ENCODE results near the gene TATDN2.
A peak's percentile ranks its signal among the peaks of the same experiment; 100 is the strongest.
"Not testable (repeated sequence)": the region's sequence is repeated elsewhere in the genome, so short reads cannot be mapped to it uniquely, and the experiment has no call there.

The TATDN2 gene

DNA sequence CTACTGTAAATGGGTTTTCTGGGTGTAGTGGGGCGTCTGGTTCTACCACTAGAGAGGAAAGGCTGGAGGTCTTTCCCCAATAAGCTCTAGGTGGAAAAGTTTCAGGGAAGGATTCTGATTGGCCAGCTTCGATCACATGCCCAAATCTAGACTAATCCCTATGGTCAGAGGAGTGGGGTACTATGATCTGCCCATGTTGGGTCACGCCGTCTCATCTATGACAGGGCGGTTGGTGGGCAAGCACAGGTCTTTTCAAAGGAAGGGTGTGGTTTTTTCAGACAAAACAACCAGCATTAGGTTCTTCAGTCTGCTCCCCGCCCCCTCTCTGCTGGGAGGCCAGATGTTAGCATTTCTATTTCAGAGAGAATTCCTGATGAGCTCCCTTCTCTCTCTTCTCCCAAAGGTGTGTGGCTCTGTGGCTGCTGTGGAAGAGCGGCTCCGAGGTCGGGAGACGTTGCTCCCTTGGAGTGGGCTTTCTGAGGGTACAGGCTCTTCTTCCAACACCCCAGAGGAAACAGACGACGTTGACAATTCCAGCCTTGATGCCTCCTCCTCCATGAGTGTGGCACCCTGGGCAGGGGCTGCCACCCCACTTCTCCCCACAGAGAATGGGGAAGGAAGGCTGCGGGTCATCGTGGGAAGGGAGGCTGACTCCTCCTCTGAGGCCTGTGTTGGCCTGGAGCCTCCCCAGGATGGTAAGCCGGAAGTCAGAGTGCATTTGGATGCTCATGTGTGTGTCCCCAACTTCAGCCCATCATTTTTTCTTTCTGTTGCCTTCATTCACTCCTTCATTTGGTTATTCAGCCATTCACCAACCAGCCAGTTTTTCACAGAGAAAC lies 9.7 kb upstream of the TATDN2 start:
- DNase-seq: no peak

DNA sequence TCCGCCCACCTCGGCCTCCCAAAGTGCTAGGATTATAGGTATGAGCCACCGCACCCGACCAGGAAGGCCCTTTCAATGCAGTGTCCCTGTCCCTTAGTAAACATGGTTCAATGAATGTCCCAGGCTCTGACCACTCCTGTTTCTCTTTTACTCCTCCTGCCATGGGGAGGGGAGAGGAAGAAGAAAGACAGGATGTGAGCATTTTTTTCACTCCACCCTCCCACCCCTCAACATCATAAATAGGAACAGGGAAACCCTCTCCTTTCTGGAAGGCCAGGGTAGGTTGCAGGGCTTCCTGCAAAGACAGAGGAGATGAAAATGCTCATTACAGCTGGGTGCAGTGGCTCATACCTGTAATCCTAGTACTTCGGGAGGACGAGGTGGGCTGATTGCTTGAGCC lies 7.5 kb upstream of the TATDN2 start:
- DNase-seq: no peak

- peak; percentile 72 for DNase-seq
Measured at GRCh38 chr3:10242182-10243065, 5.8 kb upstream of the TATDN2 start.

GRCh38 chr3:10244009-10244408 lies 4.2 kb upstream of the TATDN2 start:
- DNase-seq: no peak

- DNase-seq: no peak
Measured at GRCh38 chr3:10245081-10245712, 3.1 kb upstream of the TATDN2 start.

DNA sequence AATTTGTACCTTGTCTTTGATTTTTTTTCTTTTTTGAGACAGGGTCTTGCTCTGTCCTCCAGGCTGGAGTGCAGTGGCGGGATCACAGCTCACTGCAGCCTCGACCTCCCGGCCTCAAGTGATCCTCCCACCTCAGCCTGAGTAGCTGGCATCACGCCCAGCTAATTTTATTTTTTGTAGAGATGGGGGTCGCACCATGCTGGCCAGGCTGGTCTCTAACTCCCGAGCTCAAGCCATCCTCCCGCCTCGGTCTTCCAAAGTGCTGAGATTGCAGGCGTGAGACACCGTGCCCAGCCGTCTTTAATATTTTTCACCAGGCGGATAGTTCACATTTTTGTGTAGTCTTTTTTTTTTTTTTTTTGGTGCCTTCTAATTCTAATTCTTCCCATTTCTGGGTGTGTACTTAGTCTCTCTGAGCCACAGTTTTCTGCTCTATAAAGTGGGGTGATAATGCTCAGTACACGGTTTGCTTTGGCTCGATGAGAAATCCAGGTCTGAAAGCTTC lies 528 bp upstream of the TATDN2 start:
- DNase-seq: no peak

- peak; percentile 26 for DNase-seq
Measured at GRCh38 chr3:10248984-10249748, 907 bp downstream of the TATDN2 start.

DNA sequence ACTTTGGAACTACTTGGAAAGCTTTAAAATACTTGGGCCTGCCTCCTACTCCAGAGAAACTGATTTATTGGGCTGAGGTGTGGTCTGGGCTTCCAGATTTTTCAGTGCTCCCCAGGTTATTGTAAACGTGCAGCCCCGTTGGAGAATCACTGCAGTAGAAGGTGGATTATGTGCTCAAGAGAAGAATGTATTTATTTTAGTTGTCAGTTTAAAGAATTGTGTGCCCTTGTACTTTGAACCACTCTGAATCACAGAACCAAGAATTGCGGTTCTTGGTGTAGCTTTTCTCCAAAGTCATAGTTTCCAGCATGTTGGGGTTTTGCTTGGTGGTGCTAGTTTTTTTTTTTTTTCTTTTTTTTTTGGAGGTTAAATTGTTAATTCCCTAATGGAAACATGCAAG lies 1.6 kb downstream of the TATDN2 start:
- DNase-seq: no peak

DNA sequence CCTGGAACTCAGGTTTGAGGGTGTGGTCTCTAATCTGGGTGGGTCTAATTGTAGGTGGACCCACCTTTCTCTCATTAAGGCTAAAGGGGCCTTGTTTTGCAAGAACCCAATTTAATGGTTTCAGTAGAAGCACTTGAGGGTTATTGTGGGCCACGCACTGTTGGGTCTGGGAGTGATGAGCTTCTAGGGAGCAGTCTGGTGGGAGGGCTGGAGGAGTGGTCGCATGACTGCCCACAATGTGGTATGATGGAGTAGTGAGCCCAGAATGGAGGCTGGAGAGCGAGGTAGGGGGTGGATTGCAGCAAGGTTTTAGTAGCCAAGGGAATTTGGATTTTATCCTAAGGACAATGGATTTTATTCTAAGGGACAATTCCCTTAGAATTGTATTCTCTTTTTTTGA lies 2.7 kb downstream of the TATDN2 start:
- DNase-seq: no peak

GRCh38 chr3:10253731-10254130 lies 5.5 kb downstream of the TATDN2 start:
- no peak for DNase-seq

- DNase-seq: no peak
Measured at GRCh38 chr3:10255835-10256234, 7.6 kb downstream of the TATDN2 start.

GRCh38 chr3:10259036-10259435 lies 10.8 kb downstream of the TATDN2 start:
- no peak for DNase-seq

- no peak for DNase-seq
Measured at GRCh38 chr3:10259798-10260197, 11.5 kb downstream of the TATDN2 start.

DNA sequence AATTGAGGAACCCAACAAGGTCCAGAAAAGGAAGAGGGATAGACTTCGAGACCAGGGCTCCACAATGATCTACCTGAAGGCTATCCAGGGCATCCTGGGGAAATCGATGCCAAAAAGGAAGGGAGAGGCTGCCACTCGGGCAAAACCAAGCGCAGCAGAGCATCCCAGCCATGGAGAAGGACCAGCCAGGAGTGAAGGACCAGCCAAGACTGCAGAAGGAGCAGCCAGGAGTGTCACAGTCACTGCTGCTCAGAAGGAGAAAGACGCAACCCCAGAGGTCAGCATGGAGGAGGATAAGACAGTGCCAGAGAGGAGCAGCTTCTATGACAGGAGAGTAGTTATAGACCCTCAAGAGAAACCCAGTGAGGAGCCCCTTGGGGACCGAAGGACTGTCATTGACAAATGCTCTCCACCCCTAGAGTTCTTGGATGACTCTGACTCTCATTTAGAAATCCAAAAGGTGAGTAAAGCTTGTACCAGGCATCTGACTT lies 12.0 kb downstream of the TATDN2 start:
- DNase-seq: no peak

- DNase-seq: no peak
Measured at GRCh38 chr3:10262027-10262426, 13.8 kb downstream of the TATDN2 start.

GRCh38 chr3:10263646-10264363 lies 15.5 kb downstream of the TATDN2 start:
- peak; percentile 59 for DNase-seq

- DNase-seq: no peak
Measured at GRCh38 chr3:10265833-10266232, 17.6 kb downstream of the TATDN2 start.

GRCh38 chr3:10266936-10267335 lies 18.7 kb downstream of the TATDN2 start:
- not testable (repeated sequence) for DNase-seq

GRCh38 chr3:10268116-10268515 lies 19.9 kb downstream of the TATDN2 start:
- DNase-seq: no peak

DNA sequence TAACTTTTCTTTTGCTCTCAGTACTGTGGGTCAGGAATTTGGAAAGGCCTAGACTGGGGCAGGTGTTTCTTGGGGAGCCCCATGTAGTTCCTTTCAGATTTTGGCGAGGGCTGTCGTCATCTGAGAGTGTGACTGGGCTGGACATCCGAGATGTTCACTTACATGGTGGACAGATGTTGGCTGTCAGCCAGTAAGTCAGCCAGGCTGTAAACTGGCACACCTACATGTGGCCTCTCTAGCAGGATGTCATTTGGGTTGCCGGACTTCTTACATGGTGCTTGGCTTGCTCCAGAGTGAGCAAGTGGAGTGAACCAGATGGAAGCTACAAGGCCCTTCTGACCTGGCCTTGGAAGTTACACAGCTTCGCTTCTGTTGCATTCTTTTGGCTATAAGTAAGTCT lies 20.7 kb downstream of the TATDN2 start:
- no peak for DNase-seq

GRCh38 chr3:10269443-10269842 lies 21.2 kb downstream of the TATDN2 start:
- DNase-seq: no peak

DNA sequence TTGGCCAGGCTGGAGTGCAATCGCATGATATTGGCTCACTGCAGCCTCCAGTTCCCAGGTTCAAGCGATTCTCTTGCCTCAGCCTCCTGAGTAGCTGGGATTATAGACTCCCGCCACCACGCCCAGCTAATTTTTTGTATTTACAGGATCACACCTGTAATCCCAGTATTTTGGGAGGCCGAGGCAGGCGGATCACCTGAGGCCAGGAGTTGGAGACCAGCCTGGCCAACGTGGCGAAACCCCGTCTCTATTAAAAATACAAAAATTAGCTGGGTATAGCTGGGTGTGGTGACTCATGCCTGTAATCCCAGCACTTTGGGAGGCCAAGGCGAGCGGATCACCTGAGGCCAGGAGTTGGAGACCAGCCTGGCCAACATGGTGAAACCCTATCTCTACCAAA lies 24.2 kb downstream of the TATDN2 start:
- not testable (repeated sequence) for DNase-seq
